Measurements from ENCODE around the gene UBR2. TPM values are rescaled to one million over a fixed set of nuclear protein-coding genes. Genes with fewer than 3 reads are reported as not detected.

The UBR2 gene
- total and polyA plus RNA-seq, 2 donors (not counting 3 experiments of a cell fraction or from before 2014, with no cell fraction given), result 8.0 to 22.3 TPM

GRCh38 chr6:42618686-42619085 is 54.9 kb downstream of the UBR2 start:
- Histone ChIP-seq H2AFZ (ENCODE audit: low read depth, low read length) (no peak overlapping the region), H3K9ac (replicated peaks; ENCODE audit: extremely low read depth, insufficient read depth, low read length) (no peak overlapping the region), H3K4me3 (replicated peaks in 1 of 3; ENCODE audit: insufficient read depth in 1 of 3, low read depth in 1 of 3, low read length in 3 of 3) (no peak overlapping the region), H3K36me3 (ENCODE audit: control insufficient read depth in 2 of 2, extremely low read depth in 1 of 2, insufficient read depth in 2 of 2, low read length in 2 of 2) (peaks cover 11 to 14% of the 10 kb centered on the region in 2 experiments), H3K27ac (ENCODE audit: insufficient read depth, low read depth, low read length) (no peak overlapping the region), H3K79me2 (ENCODE audit: control insufficient read depth, insufficient read depth, low read length) (no peaks in the 10 kb centered on the region), H3K27me3 (ENCODE audit: control insufficient read depth in 2 of 2, insufficient read depth in 2 of 2, low read length in 2 of 2) (no peaks in the 10 kb centered on the region), H3K4me2 (ENCODE audit: insufficient read depth, low read length) (no peak overlapping the region), H3K9me3 (replicated peaks; ENCODE audit: control insufficient read depth, insufficient read depth, low read length) (no peaks in the 10 kb centered on the region), H4K20me1 (replicated peaks; ENCODE audit: control insufficient read depth, extremely low read depth, insufficient read depth, low read length) (no peaks in the 10 kb centered on the region), H3K9me1 (replicated peaks; ENCODE audit: control insufficient read depth, extremely low read depth, insufficient read depth, low read length) (no peaks in the 10 kb centered on the region), H3K4me1 (ENCODE audit: control insufficient read depth, extremely low read depth, insufficient read depth, low read length) (no peaks in the 10 kb centered on the region)
- FAIRE-seq (no peak), DNase-seq (ENCODE audit: low read depth, low spot score) (no peak)
- intact Hi-C loops (cut with micrococcal nuclease), result no loop called here
- ChIA-PET POLR2A (no interaction called here), CTCF (interaction anchor here (0.8 to 1.7 kb wide), 5 partner anchors 15 to 86 kb away, joined by 3 to 4 read pairs (median 3); no protein-coding TSS in a partner anchor)
- BruUV-seq (replicated peaks), result no TSS peak
- dilution Hi-C loops (cut with MboI; ENCODE audit: extremely low pct_ligation_motif_present, low sequenced_read_pairs), result no loop called here
- TF ChIP-seq POLR2A (IDR thresholded peaks at IDR 0.05; ENCODE audit: low read depth, low read length) (no peak), MAX (IDR thresholded peaks at IDR 0.05; ENCODE audit: insufficient read depth, insufficient read length) (no peak), CTCF (IDR thresholded peaks at IDR 0.05; ENCODE audit: extremely low read depth in 1 of 2, insufficient read depth in 1 of 2, low read depth in 1 of 2, low read length in 2 of 2) (no peak), JUN (IDR thresholded peaks at IDR 0.05; ENCODE audit: borderline replicate concordance, insufficient read depth, insufficient read length, low read depth) (no peak), POLR2AphosphoS5 (IDR thresholded peaks at IDR 0.05; ENCODE audit: insufficient read depth, low read depth, low read length) (no peak), GATA2 (IDR thresholded peaks at IDR 0.05; ENCODE audit: insufficient read depth, insufficient read length, low read depth, low read length) (no peak), EZH2 (IDR thresholded peaks at IDR 0.05; ENCODE audit: borderline replicate concordance, low read depth, low read length, severe bottlenecking) (no peak)

Measured in endothelial cell of umbilical vein (primary cell).